K562 (cell line): Measurements from ENCODE around the gene SPAG9.

Source experiments
- DACH1 ChIP-seq: fragments of 450-650 bp; IDR thresholded peaks from 2 replicates; pipeline ENCODE4 v1.6.1; 2018; ENCODE audit not compliant: partially characterized antibody
- EP300 ChIP-seq: IDR thresholded peaks from 2 replicates; pipeline ENCODE4 v1.6.1; 2012; ENCODE audit warnings: low read length, improper control_type of control experiment
- HDAC6 ChIP-seq: IDR thresholded peaks from 2 replicates; pipeline ENCODE4 v1.6.1; 2012; ENCODE audit warnings: low read depth, mild to moderate bottlenecking, control low read depth, inconsistent platforms, low read length, moderate library complexity
- POLR2AphosphoS5 ChIP-seq: IDR thresholded peaks from 2 replicates; pipeline ENCODE4 v1.6.1; 2011; ENCODE audit warnings: mild to moderate bottlenecking, low read depth, low read length, moderate library complexity; ENCODE audit not compliant: control insufficient read depth, insufficient read depth
- RBM22 ChIP-seq: fragments of 200-400 bp; formaldehyde crosslinking; IDR thresholded peaks from 2 replicates; pipeline ENCODE4 v1.6.1; 2018; ENCODE audit warnings: low read length, low read depth; ENCODE audit not compliant: poor library complexity, severe bottlenecking
- U2AF2 ChIP-seq: fragments of 200-400 bp; formaldehyde crosslinking; optimal IDR thresholded peaks from 2 replicates; pipeline ENCODE3; 2017; ENCODE audit warnings: low read depth, mild to moderate bottlenecking, low read length
- TF ChIP-seq, protein P1 (sequence below): sonication (generic); formaldehyde crosslinking; IDR thresholded peaks from 2 replicates; pipeline ENCODE4 v1.5.0; 2020; ENCODE audit warnings: missing genetic modification reagents

DNA sequence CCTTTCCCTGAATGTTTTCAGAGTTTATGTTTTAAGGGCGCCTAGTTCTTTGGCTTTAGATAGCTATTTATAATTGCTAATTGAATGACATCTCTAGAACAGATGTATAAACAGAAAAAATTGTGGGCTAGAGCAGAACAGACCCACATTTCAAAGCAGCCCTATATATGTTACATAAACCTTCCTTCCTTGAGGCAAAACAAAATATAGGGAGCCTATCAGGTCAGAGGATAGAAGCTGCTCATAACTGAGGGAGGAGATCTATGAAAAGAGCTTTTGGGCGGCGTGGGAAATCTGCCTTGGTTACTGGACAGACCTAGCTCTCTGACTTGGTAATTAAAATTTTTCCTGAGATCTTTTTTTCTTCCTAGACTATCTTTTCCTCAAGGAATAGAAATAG, 68.4 kb downstream of the SPAG9 start:
- no peak for TF ChIP-seq POLR2AphosphoS5
- no peak for TF ChIP-seq U2AF2
- TF ChIP-seq DACH1 = no peak
- TF ChIP-seq, protein P1, sequence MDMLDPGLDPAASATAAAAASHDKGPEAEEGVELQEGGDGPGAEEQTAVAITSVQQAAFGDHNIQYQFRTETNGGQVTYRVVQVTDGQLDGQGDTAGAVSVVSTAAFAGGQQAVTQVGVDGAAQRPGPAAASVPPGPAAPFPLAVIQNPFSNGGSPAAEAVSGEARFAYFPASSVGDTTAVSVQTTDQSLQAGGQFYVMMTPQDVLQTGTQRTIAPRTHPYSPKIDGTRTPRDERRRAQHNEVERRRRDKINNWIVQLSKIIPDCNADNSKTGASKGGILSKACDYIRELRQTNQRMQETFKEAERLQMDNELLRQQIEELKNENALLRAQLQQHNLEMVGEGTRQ (CRISPR knock-in tag) = no peak
- no peak for TF ChIP-seq RBM22
- no peak for TF ChIP-seq HDAC6
- TF ChIP-seq EP300 = no peak
